GM12873 (cell line): ENCODE results near the gene LMTK3.

Source experiments
- TF ChIP-seq, protein P1 (sequence below): IDR thresholded peaks from 2 replicates; pipeline ENCODE4 v1.5.1; 2012; ENCODE audit warnings: low read depth, mild to moderate bottlenecking, moderate library complexity, low read length, control low read depth; ENCODE audit not compliant: insufficient read depth; ENCODE audit errors: missing control alignments

The LMTK3 gene

GRCh38 chr19:48501494-48502349 is 9.9 kb downstream of the LMTK3 start:
- TF ChIP-seq, protein P1, sequence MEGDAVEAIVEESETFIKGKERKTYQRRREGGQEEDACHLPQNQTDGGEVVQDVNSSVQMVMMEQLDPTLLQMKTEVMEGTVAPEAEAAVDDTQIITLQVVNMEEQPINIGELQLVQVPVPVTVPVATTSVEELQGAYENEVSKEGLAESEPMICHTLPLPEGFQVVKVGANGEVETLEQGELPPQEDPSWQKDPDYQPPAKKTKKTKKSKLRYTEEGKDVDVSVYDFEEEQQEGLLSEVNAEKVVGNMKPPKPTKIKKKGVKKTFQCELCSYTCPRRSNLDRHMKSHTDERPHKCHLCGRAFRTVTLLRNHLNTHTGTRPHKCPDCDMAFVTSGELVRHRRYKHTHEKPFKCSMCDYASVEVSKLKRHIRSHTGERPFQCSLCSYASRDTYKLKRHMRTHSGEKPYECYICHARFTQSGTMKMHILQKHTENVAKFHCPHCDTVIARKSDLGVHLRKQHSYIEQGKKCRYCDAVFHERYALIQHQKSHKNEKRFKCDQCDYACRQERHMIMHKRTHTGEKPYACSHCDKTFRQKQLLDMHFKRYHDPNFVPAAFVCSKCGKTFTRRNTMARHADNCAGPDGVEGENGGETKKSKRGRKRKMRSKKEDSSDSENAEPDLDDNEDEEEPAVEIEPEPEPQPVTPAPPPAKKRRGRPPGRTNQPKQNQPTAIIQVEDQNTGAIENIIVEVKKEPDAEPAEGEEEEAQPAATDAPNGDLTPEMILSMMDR = no peak

- TF ChIP-seq, protein P1 = no peak
Measured at GRCh38 chr19:48500830-48501493, 10.7 kb downstream of the LMTK3 start.

- TF ChIP-seq, protein P1 = no peak
Measured at GRCh38 chr19:48499316-48500090, 12.1 kb downstream of the LMTK3 start.

DNA sequence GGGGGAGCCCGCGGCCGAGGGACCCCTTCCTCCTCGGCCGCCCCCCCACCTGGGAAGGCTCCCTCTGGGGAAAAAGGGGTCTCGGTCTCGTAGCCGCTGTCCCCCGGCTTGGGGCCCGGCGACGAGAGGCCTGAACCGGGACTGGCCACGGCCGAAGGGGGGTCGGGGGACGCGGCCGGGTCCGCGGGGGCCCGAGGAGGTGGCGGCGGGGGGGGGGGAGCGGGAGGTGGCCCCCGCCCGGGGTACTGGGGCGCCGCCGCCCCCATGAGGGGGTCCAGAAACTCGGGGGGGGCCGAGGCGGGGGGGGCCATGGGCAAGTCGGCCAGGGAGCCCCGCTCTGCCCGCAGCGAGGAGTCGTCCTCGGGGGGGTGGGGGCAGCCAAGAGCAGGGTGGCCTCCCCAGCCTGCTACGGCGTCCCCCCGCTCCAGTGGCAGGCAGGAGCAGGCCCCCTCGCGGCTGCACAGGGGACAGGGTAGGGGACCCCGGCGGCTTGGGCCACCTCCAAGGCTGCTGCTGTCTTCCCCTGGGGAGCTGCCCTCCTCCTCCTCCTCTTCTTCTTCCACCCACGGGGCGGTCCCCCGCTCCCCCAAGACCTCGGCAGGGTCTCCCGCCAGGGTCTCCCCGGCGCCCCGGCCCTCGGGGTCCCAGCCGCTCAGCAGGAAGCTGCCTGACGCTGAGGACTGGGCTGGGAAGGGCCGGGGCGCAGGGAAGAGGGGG is 12.9 kb downstream of the LMTK3 start:
- TF ChIP-seq, protein P1 = no peak

DNA sequence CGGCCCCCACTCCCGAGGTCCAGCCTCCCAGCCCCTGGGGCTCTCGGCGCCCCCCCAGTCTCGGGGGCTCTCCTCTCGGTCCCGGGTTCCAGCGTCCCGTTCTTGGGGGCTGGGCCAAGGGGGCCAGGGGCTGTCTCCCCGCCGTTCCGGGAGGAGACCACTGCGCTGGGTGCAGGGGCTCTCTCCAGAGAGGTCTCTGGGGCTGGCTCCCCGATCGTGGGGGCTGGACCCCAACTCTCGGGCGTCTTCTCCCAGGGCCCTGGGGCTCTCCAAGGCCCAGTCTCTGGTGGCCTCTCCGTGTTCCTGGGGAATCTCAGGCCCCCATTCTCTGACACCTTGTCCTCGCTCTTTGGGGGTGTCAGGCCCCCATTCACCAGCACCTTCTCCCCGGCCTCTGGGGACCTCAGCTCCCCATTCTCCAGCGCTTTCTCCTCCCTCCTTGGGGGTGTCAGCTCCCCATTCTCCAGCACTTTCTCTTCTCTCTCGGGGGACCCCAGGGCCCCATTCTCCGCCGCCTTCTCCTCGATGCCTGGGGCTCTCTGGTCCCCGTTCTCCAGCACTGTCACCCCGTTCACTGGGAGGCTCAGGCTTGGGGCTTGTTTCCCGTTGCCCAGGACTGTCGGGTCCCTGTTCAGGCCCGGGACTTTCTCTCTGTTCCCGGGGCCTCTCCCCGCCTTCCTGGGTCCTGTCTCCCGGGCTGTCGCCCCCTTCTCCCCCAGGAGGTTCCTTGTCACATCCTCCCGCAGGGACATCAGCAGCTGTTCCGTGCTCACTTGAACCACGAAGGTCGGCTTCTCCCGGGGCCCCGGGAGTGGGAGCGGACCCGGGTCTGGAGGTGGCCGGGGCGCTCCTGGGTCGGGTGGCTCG is 13.7 kb downstream of the LMTK3 start:
- TF ChIP-seq, protein P1 = no peak

DNA sequence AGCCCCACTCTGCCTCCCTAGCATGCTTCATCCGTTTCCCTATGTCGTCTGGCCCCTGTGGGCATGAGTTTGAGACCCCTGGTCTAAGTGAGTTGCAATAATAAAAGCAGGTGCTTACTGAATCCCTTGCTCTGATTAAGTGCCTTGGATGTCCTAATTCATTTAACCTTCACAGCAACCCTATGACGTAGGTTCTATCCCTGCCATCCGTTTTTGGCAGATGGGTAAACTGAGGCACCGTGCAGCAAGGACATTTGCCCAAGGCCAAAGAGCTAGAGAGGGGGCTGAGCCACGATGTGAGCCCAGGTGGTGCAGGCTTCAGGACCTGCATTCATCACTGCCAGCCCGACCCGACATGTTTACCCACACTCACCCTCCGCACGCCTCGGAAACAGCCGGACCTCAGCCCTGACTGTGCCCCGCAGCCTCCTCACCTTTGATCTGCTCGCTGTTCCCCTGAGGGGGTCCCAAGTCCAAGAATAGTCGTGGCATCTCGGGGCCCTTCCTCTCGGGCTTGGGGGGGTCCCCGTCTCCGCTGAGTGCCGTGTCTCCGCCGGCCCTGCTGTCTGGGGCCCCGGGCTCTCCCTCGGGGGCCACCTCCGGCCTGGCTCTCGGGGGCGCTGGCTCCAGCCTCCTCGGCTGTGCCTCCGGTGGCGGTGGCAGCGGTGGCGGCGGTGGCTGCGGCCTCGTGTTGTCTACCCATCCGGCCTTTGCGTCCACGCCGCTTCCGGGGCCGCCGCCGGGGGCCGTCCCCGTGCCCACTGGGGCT is 14.5 kb downstream of the LMTK3 start:
- TF ChIP-seq, protein P1 = no peak
